Prostate gland (tissue), 2 donors: ENCODE data around the gene IGF1R. TPM values are rescaled to one million over a fixed set of nuclear protein-coding genes. Genes with fewer than 3 reads are reported as not detected.
A peak's percentile ranks its signal among the peaks of the same experiment; 100 is the strongest.

ENCODE experiments used
- DNase-seq: peaks from one replicate; pipeline ENCODE4 v3.0.0-alpha.2; 2019; ENCODE audit warnings: low spot score
- H3K27ac ChIP-seq, 2 donors: fragments of 200-600 bp; sonication (generic); 2 replicates each; pipeline ENCODE4 v1.5.1; 2017 to 2019
- H3K27me3 ChIP-seq: fragments of 200-600 bp; sonication (generic); replicated peaks from 2 replicates; pipeline ENCODE4 v1.5.1; 2019; ENCODE audit not compliant: insufficient read depth
- H3K36me3 ChIP-seq, 2 donors: fragments of 200-600 bp; sonication (generic); 1 replicate in 1 of 2; 2 replicates in 1 of 2; pipeline versions ENCODE4 v1.5.1 to v1.8.1; 2017 to 2019
- H3K4me1 ChIP-seq: fragments of 200-600 bp; sonication (generic); replicated peaks from 2 replicates; pipeline ENCODE4 v1.5.1; 2019
- H3K4me3 ChIP-seq, 2 donors: fragments of 200-600 bp; sonication (generic); 2 replicates each; pipeline ENCODE4 v1.5.1; 2017 to 2019
- H3K9me3 ChIP-seq: fragments of 200-600 bp; sonication (generic); 2 replicates; pipeline ENCODE4 v1.5.1; 2017
- POLR2A ChIP-seq: fragments of 450-650 bp; IDR thresholded peaks from one replicate; pipeline ENCODE4 v1.6.1; 2016; ENCODE audit warnings: antibody characterized with exemption, mild to moderate bottlenecking
- POLR2AphosphoS5 ChIP-seq: sonication (generic); formaldehyde crosslinking; IDR thresholded peaks from one replicate; pipeline ENCODE4 v1.6.1; 2017; ENCODE audit warnings: antibody characterized with exemption
- WGBS: methylation state at CpG from one replicate; pipeline ENCODE4 v1.1.5; 2018; 5-methylcytosine and 5-hydroxymethylcytosine counted together
- intact Hi-C: fragments of 100-400 bp; cut with DNase I; formaldehyde crosslinking; loops from one replicate; pipeline ENCODE4 v1.14.2; 2022
- total RNA-seq, 2 donors: library from RNA; depleted of rRNA; stranded (reverse); fragments of >200 nt; gene quantifications; one replicate each; pipeline ENCODE4 v1.1.0, GENCODE V29; 2016
- TF ChIP-seq, protein P1 (sequence below), 4 experiments: fragments of 200-600 bp in 2 of 4; fragments of 450-650 bp in 2 of 4; sonication (generic) in 2 of 4; IDR thresholded peaks; 1 replicate in 3 of 4; 2 replicates in 1 of 4; pipeline ENCODE4 v1.5.1; 2016 to 2019; ENCODE audit warnings: antibody characterized with exemption in 4 of 4, mild to moderate bottlenecking in 2 of 4, moderate library complexity in 2 of 4

Gene IGF1R
- total RNA-seq, 2 donors from 2014 or later = 190 to 216 TPM

- peak overlapping the region; percentile 94 to 97 for H3K27ac ChIP-seq
- peaks cover 14% of the 10 kb centered on the region for H3K4me1 ChIP-seq
- WGBS = under 1% methylated on average over 50 of the region's 51 CpGs
- H3K4me3 ChIP-seq = peak overlapping the region; percentile 93 to 98
- H3K27me3 ChIP-seq = no peaks in the 10 kb centered on the region
- no peaks in the 10 kb centered on the region for H3K9me3 ChIP-seq
- DNase-seq = peak; percentile 25
- TF ChIP-seq, protein P1, sequence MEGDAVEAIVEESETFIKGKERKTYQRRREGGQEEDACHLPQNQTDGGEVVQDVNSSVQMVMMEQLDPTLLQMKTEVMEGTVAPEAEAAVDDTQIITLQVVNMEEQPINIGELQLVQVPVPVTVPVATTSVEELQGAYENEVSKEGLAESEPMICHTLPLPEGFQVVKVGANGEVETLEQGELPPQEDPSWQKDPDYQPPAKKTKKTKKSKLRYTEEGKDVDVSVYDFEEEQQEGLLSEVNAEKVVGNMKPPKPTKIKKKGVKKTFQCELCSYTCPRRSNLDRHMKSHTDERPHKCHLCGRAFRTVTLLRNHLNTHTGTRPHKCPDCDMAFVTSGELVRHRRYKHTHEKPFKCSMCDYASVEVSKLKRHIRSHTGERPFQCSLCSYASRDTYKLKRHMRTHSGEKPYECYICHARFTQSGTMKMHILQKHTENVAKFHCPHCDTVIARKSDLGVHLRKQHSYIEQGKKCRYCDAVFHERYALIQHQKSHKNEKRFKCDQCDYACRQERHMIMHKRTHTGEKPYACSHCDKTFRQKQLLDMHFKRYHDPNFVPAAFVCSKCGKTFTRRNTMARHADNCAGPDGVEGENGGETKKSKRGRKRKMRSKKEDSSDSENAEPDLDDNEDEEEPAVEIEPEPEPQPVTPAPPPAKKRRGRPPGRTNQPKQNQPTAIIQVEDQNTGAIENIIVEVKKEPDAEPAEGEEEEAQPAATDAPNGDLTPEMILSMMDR (IDR thresholded peaks at IDR 0.05) = no peak
- peak; percentile 51 for TF ChIP-seq POLR2A
- TF ChIP-seq POLR2AphosphoS5 = no peak
- no peaks in the 10 kb centered on the region for H3K36me3 ChIP-seq
- intact Hi-C loops = loop anchor here (5.0 kb wide), 3 partner anchors 127 to 427 kb away; no protein-coding TSS in a partner anchor
Observed at GRCh38 chr15:98650417-98651035, 2.2 kb downstream of the IGF1R start.

DNA sequence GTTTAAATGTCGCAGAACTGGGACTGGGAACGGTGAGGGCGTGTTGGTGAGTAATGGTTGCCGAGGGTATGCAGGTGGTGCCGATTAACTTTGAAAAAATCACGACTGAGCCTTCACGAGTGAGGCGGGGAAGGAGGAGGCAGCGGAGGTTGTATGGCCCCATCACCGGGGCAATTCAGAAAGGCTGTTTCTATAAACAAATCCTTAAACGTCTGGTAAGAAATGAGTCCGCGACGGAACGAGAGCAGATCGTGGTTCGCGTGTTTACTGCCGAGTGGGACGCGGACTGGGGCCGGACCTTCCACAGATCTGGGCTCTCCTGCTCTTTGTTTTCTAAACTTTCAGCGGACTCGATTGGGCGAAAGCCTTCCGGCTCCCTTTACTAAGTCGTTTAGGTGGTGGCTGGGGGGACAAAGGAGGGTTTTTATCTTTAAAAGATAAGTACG, 2.7 kb downstream of the IGF1R start:
- peaks cover 19% of the 10 kb centered on the region for H3K4me1 ChIP-seq

DNA sequence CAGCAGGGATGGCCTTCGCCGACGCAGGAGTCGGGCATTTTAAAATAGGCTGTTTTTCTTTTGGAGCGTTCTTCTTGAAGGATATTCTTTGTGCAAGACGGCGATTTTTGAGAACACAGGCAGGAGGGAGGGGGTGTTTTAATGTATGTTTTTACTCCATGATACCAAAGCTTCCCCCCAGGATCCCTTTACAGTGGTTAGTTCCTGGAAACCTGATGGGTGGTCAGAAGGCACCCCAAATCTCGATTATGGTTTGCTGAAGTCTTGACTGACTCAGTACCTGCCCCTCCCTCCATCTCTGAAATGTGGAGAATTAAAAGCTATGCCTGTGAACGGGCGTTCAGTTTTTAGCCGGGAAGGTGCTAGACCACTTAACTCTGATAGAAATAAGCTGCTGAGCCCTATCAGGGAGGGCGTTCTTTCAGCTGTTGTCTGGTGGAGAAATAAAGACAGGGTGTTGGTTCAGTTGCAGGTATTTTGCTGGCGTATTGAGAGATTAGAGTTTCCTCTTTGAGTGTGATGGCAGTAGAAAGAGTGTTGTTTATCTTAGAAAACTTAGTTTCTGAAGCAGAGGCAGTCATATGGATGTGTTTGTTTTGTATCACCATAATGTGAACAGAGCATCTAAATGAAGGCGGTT, 3.4 kb downstream of the IGF1R start:
- Histone ChIP-seq H3K4me3 (peak overlapping the region; percentile 93 to 98), H3K9me3 (no peaks in the 10 kb centered on the region), H3K4me1 (peaks cover 22% of the 10 kb centered on the region), H3K36me3 (no peaks in the 10 kb centered on the region), H3K27ac (peak overlapping the region; percentile 94 to 97), H3K27me3 (no peaks in the 10 kb centered on the region)
- DNase-seq = peak; percentile 34
- intact Hi-C loops = loop anchor here (5.0 kb wide), 3 partner anchors 126 to 426 kb away; no protein-coding TSS in a partner anchor
- TF ChIP-seq, protein P1 (IDR thresholded peaks at IDR 0.05) = no peak
- TF ChIP-seq POLR2AphosphoS5 = peak; percentile 26
- TF ChIP-seq POLR2A = peak; percentile 44
- 11% methylated on average over 14 of the region's 14 CpGs for WGBS

More for the DNA sequence above, 2.7 kb downstream of the IGF1R start:
- no peaks in the 10 kb centered on the region for H3K36me3 ChIP-seq
- 6% methylated on average over 28 of the region's 28 CpGs for WGBS
- peak overlapping the region; percentile 93 to 98 for H3K4me3 ChIP-seq
- H3K9me3 ChIP-seq = no peaks in the 10 kb centered on the region
- peak; percentile 61 for DNase-seq
- H3K27ac ChIP-seq = peak overlapping the region; percentile 94 to 97
- TF ChIP-seq, protein P1 (IDR thresholded peaks at IDR 0.05) = no peak
- TF ChIP-seq POLR2A (no peak), POLR2AphosphoS5 (no peak)
- intact Hi-C loops = loop anchor here (5.0 kb wide), 3 partner anchors 126 to 426 kb away; no protein-coding TSS in a partner anchor
- no peaks in the 10 kb centered on the region for H3K27me3 ChIP-seq

DNA sequence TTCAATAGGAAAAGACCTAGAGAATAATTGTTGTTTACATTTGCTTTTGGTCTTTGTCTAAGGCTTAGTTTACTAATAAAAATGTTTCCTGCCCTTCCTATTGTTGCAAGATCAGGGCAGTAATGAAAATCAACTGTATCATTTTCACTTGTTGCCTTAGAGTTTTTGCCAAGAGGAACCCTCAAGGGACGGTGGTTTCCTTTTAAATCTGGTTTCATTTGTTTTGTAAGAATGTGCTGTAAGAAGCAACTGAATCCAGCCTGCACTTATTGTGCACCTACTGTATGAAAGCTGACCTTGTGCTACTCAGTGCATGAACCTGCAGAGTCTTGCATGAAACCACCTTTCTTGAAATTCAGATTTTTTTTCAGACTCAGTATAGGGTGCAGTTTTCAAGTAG, 5.3 kb downstream of the IGF1R start:
- Histone ChIP-seq H3K27ac (peak overlapping the region; percentile 94 to 97), H3K27me3 (no peaks in the 10 kb centered on the region), H3K4me1 (peaks cover 22% of the 10 kb centered on the region), H3K9me3 (no peaks in the 10 kb centered on the region), H3K4me3 (no peak overlapping the region), H3K36me3 (no peaks in the 10 kb centered on the region)
- TF ChIP-seq, protein P1 (IDR thresholded peaks at IDR 0.05) = no peak
- TF ChIP-seq POLR2A (no peak), POLR2AphosphoS5 (no peak)
- WGBS = 6% methylated on average over 1 of the region's 1 CpG
- no peak for DNase-seq
- intact Hi-C loops = loop anchor here (5.0 kb wide), 3 partner anchors 124 to 424 kb away; no protein-coding TSS in a partner anchor
